Sigmoid colon (tissue), 7 donors: Measurements from ENCODE around the gene TMEM223. TPM values are rescaled to one million over a fixed set of nuclear protein-coding genes. Genes with fewer than 3 reads are reported as not detected.

ENCODE experiments used
- DNase-seq: peaks from one replicate; pipeline ENCODE4 v3.0.0-alpha.2; 2019
- H3K27ac ChIP-seq, 4 donors: fragments of 200-600 bp; sonication (generic); one replicate each; pipeline ENCODE4 v1.5.1; 2016 to 2019; ENCODE audit warnings: mild to moderate bottlenecking in 1 of 4
- H3K27me3 ChIP-seq, 3 donors: fragments of 200-600 bp; sonication (generic); one replicate each; pipeline ENCODE4 v1.5.1; 2019; ENCODE audit warnings: mild to moderate bottlenecking in 1 of 3
- H3K36me3 ChIP-seq, 4 donors: fragments of 200-600 bp; sonication (generic); one replicate each; pipeline ENCODE4 v1.5.1; 2016 to 2019
- H3K4me1 ChIP-seq, 4 donors: fragments of 200-600 bp; sonication (generic); one replicate each; pipeline ENCODE4 v1.5.1; 2017 to 2019
- H3K4me3 ChIP-seq, 4 donors: fragments of 200-600 bp; sonication (generic); one replicate each; pipeline ENCODE4 v1.5.1; 2017 to 2019; ENCODE audit warnings: mild to moderate bottlenecking in 2 of 4, moderate library complexity in 1 of 4
- H3K9me3 ChIP-seq, 4 donors: fragments of 200-600 bp in 3 of 4; sonication (generic) in 3 of 4; one replicate each; pipeline versions ENCODE4 v1.5.1 to v1.6.1; 2013 to 2019
- CTCF ChIP-seq, 4 experiments: fragments of 450-650 bp in 3 of 4; fragments of 200-600 bp in 1 of 4; IDR thresholded peaks; one replicate each; pipeline ENCODE4 v1.5.1; 2016 to 2019; ENCODE audit warnings: antibody characterized with exemption in 4 of 4, mild to moderate bottlenecking in 3 of 4, moderate library complexity in 2 of 4
- EP300 ChIP-seq, 4 donors: sonication (generic); formaldehyde crosslinking; IDR thresholded peaks; one replicate each; pipeline ENCODE4 v1.6.1; 2017; ENCODE audit warnings: antibody characterized with exemption in 4 of 4
- POLR2A ChIP-seq, 2 donors: fragments of 450-650 bp; IDR thresholded peaks; one replicate each; pipeline ENCODE4 v1.6.1; 2016; ENCODE audit warnings: antibody characterized with exemption in 2 of 2, mild to moderate bottlenecking in 2 of 2, moderate library complexity in 2 of 2
- POLR2AphosphoS5 ChIP-seq, 4 donors: sonication (generic); formaldehyde crosslinking; IDR thresholded peaks; one replicate each; pipeline ENCODE4 v1.6.1; 2017; ENCODE audit warnings: antibody characterized with exemption in 4 of 4
- WGBS, 2 donors: extraction: QIAGEN DNeasy Blood & Tissue Kit; methylation state at CpG; one replicate each; pipeline ENCODE4 v1.1.7; 2013; 5-methylcytosine and 5-hydroxymethylcytosine counted together
- intact Hi-C: fragments of 100-400 bp; cut with DNase I; formaldehyde crosslinking; loops from one replicate; pipeline ENCODE4 v1.15.1; 2023
- polyA plus RNA-seq, 3 donors: library from polyadenylated mRNA; stranded (reverse); fragments of 200-250 nt; gene quantifications; one replicate each; pipeline ENCODE4 v1.2.3, GENCODE V29; 2013
- total RNA-seq, 4 donors: library from RNA; depleted of rRNA; stranded (reverse); fragments of >200 nt; gene quantifications; one replicate each; pipeline ENCODE4 v1.1.0, GENCODE V29; 2016
- donor health status: healthy with polysubstance abuse.
- donor health status: Bipolar disorder and iron deficiency.
- donor health status: healthy.

Gene TMEM223
- total and polyA plus RNA-seq, 7 donors, result 9.0 to 30.9 (median 22.1) TPM

DNA sequence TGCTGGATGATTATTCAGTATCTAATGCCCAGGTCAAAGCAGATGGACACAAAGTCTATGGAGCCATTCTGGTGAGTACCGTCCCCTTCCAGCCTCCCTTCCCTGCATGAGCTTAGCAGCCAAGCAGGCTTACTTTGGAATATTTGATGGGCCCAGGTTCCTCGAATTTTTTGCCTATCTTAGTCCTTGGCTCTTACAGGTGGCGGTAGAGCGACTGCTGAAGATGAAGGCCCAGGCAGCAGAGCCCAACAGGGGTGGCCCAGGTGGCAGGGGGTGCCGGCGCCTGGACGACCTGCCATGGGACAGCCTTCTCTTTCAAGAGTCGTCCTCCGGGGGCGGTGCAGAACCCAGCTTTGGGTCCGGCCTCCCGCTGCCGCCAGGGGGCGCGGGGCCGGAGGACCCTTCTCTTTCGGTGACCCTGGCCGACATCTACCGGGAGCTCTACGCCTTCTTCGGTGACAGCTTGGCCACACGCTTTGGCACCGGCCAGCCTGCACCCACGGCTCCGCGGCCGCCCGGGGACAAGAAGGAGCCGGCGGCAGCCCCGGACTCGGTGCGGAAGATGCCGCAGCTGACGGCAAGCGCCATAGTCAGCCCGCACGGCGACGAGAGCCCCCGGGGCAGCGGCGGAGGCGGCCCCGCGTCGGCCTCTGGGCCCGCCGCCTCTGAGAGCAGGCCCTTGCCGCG lies 5.3 kb downstream of the TMEM223 start:
- H3K4me3 ChIP-seq, result peak overlapping the region; percentile 85 to 99 (median 92)
- peak; percentile 95 for DNase-seq
- 1% methylated on average over 51 of the region's 51 CpGs for WGBS, 2 donors
- peak overlapping the region; percentile 94 to 100 (median 97) for H3K27ac ChIP-seq
- H3K27me3 ChIP-seq, result no peaks in the 10 kb centered on the region
- peaks cover 0 to 42% (median 10%) of the 10 kb centered on the region in 4 donors for H3K36me3 ChIP-seq
- intact Hi-C loops, result loop anchor here (1.0 to 10.0 kb wide), 5 partner anchors 15 to 978 kb away; partner anchors contain the start of genes SLC3A2, TAF6L and ZFTA
- peaks cover 0 to 44% (median 38%) of the 10 kb centered on the region in 4 donors for H3K4me1 ChIP-seq
- no peak for TF ChIP-seq EP300 (IDR thresholded peaks at IDR 0.05)
- TF ChIP-seq POLR2AphosphoS5 (IDR thresholded peaks at IDR 0.05), result peak in 2 of 4 donors; percentile 6 to 44
- peak; percentile 95 to 97 (median 96) for TF ChIP-seq CTCF (IDR thresholded peaks at IDR 0.05)
- TF ChIP-seq POLR2A (IDR thresholded peaks at IDR 0.05), result no peak
- no peaks in the 10 kb centered on the region for H3K9me3 ChIP-seq

DNA sequence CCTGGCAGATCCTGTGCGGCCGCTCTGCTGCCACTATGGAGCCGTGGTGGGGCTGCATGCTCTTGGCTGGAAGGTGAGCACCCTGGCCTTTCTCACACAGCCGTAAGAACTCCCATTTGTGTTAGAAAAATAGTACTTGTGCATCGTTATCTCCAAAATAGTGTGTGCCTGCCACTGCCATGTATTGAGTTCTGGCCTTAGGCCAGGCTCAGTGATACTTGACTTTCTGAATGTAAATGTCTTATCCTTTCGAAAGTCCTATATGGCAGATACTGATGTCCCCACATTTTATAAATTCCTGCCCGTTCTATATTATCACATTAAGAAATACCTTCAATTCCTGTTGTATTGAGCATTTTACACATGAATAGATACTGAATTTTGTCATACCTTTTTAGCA lies 9.1 kb downstream of the TMEM223 start:
- TF ChIP-seq POLR2A (IDR thresholded peaks at IDR 0.05), result no peak
- no peak for TF ChIP-seq POLR2AphosphoS5 (IDR thresholded peaks at IDR 0.05)
- TF ChIP-seq EP300 (IDR thresholded peaks at IDR 0.05), result no peak
- no peak for TF ChIP-seq CTCF (IDR thresholded peaks at IDR 0.05)
- Histone ChIP-seq H3K36me3 (peaks cover 0 to 52% (median 6%) of the 10 kb centered on the region in 4 donors), H3K9me3 (no peaks in the 10 kb centered on the region), H3K4me3 (no peak overlapping the region), H3K27ac (no peak overlapping the region), H3K27me3 (no peaks in the 10 kb centered on the region), H3K4me1 (peaks cover 0 to 12% (median 10%) of the 10 kb centered on the region in 4 donors)
- 97 to 98% methylated on average over 7 of the region's 7 CpGs for WGBS, 2 donors
- no peak for DNase-seq
- intact Hi-C loops, result loop anchor here (10.0 kb wide), 1 partner anchor 982 kb away; the partner anchor contains the start of gene ZFTA

- Histone ChIP-seq H3K4me1 (no peaks in the 10 kb centered on the region), H3K4me3 (no peak overlapping the region), H3K27ac (no peak overlapping the region), H3K9me3 (no peaks in the 10 kb centered on the region), H3K27me3 (no peaks in the 10 kb centered on the region), H3K36me3 (peaks cover 0 to 72% (median 26%) of the 10 kb centered on the region in 4 donors)
- intact Hi-C loops, result no loop called here
- WGBS, 2 donors, result 92 to 97% methylated on average over 3 of the region's 3 CpGs
- DNase-seq, result no peak
- TF ChIP-seq POLR2AphosphoS5 (IDR thresholded peaks at IDR 0.05) (no peak), CTCF (IDR thresholded peaks at IDR 0.05) (no peak), EP300 (IDR thresholded peaks at IDR 0.05) (no peak)
Observed at GRCh38 chr11:62778441-62778840, 13.4 kb downstream of the TMEM223 start.

DNA sequence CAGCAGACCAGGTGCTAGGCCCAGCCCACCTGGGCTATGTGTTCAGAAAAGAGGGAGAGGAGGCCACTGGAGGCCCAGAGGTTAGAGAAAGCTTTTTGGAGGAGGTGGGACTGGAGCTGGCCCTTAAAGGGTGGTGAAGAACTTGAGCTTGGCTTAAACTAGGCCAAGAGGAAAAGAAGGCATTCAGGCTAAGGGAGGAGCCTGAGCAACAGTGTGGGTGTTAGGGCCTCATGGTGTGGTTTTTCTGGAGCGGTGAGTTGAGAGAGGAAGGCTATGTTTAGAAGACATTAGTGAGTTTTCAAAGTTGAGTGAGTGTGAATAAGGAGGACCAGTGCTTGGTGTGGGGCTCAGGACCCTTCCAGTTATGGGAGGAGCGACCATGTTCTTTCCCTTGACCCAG lies 14.4 kb downstream of the TMEM223 start:
- intact Hi-C loops, result no loop called here
- 85 to 88% methylated on average over 2 of the region's 2 CpGs for WGBS, 2 donors
- Histone ChIP-seq H3K27ac (no peak overlapping the region), H3K27me3 (no peaks in the 10 kb centered on the region), H3K36me3 (peaks cover 0 to 61% (median 26%) of the 10 kb centered on the region in 4 donors), H3K4me1 (peaks cover 0 to 2% (median under 1%) of the 10 kb centered on the region in 4 donors), H3K4me3 (no peak overlapping the region), H3K9me3 (no peaks in the 10 kb centered on the region)
- no peak for DNase-seq
- no peak for TF ChIP-seq POLR2AphosphoS5 (IDR thresholded peaks at IDR 0.05)
- TF ChIP-seq POLR2A (IDR thresholded peaks at IDR 0.05), result no peak
- TF ChIP-seq EP300 (IDR thresholded peaks at IDR 0.05), result no peak
- TF ChIP-seq CTCF (IDR thresholded peaks at IDR 0.05), result no peak
